Stimulated activated CD4-positive, alpha-beta T cell treated with anti-CD3 and anti-CD28 coated beads, Interleukin-1b, Interleukin-23, amount 100 ng/mL, for 4 hours (primary cell): Measurements from ENCODE around the gene STIM2.
"Not testable (repeated sequence)": the region's sequence is repeated elsewhere in the genome, so short reads cannot be mapped to it uniquely, and the experiment has no call there.

Experiments
- DNase-seq, 2 donors: peaks; one replicate each; pipeline ENCODE4 v3.0.0-alpha.2; 2020; ENCODE audit warnings: low read depth in 2 of 2

The STIM2 gene

DNA sequence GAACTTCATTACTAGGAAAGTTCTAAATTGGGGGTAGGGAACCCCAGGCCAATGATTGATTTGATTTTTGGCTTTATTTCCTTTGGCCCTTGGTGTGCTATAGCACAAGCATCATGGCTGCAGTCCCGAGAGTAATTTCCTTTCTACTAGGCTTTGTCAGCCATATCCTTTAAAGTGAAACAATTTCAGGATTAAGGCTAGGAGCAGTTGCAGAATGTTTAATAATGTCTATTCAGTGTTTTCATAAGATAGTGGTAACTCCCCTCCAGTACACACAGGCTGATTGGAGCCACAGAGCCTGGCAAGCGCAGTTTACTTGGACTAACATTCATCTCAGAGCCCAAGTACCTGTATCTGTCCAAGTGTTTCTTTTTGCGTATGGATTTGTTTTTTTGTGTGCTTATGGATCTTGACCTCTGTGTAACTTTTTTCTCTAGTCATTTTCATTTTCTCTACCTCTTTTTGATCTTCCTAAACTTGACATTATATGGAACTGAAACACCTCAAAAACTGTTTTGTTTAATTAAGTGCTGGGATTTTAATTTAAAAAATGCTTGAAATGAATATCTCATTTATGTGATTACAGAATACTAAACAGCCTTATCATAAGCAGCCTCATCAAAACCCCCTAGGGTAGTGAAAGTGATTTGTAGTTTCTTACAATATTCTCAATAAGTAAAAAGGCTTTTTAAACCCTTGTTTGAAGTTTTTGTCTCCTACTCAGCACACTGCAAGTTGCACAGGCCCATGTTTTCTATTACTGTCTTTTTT lies 7.5 kb downstream of the STIM2 start:
- DNase-seq = no peak

DNA sequence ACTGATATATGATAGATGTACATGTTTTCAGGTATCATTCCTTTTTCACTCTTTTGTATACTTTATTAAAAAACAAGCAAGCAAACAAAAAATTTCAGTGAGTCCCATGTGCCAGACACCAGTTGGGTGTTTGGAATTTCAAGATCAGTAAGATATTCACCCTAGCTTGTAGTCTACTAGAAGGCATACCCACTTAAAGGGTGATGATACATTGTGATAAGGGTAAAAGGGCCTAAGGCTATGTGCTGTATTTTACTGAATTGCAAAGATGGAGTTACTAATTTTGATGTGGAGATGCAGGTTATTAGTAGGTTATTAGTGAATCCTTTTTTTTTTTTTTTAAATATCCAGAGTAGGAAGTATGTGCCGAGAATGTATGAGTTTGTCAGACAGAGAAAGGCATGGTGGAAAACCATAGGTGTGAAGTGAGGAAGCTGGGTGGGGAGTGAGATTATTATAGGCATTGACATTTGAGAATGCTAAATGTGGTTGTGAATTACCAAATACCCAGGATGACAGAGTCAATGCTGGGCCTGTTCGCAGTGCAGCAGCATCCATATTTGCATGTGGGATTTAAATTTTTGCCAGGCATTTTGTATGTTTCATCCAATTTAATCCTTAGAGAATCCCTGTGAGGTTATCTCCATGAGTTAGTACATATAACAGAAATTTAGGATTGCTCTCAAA lies 10.1 kb downstream of the STIM2 start:
- DNase-seq = no peak

DNA sequence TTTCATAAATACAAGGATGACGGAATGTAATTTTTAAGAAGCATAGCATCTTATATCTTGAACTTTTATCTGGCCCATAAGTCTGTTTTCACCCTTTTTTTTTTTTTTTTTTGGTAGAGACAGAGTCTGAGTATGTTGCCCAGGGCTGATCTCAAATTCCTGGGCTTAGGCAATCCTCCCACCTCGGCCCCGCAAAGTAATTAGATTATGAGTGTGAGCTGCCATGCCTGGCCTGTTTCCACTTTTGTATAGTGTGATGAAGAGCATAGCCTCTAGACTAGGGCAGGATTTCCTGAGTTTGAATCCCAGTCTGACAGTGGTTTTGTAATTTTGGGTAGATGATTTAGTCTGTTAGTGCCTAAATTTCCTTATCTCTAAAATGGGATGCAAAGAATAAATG lies 11.0 kb downstream of the STIM2 start:
- no peak for DNase-seq

DNA sequence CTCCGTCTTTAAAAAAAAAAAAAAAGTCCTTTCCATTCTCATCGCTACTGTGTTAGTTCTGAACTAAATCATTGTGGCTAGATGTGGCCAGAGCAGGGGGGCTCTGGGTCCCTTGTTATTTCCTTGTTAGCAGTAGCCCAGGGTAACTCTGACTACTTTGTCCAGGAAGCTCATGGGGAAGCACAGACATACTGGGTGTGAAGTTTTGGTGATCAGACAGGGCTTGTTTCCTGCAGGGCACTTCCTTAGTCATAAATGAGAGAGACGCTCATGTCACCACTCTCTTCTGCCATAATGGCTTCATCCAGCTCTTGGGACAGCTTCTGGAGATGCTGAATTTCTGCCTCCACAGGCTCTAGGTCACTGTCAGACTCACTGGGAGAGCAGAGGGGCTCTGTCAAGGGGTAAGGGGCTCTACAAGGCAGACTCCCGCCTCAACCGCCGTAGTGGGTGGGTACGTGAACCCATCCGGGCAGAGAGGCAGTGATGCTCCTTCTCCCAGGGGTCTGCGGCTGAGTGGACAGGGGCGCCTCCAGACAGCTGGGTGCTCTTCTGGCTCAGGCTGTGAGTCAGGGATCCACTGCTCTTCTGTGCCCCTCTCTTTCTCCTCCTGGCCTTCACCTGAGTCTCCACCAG lies 12.9 kb downstream of the STIM2 start:
- no peak for DNase-seq

DNA sequence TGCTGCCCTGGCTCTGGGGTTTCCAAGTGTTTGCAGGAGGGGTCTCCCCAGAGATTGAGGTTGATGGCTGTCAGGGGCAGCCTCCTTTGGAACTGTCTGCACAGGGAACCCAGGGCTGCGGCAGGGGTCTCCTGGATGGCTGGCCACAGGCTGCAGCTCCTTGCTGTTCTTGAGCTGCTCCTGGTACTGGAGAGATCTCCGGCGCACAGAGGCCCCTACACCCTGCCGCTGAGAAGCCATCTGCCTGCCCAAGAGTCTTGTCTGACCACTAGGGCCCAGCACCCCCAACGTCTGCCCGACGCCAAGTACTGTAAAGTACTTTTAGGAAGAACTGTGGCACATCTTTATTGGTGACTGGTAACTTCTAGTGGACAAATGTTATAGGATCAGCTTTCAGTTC lies 13.5 kb downstream of the STIM2 start:
- no peak for DNase-seq

DNA sequence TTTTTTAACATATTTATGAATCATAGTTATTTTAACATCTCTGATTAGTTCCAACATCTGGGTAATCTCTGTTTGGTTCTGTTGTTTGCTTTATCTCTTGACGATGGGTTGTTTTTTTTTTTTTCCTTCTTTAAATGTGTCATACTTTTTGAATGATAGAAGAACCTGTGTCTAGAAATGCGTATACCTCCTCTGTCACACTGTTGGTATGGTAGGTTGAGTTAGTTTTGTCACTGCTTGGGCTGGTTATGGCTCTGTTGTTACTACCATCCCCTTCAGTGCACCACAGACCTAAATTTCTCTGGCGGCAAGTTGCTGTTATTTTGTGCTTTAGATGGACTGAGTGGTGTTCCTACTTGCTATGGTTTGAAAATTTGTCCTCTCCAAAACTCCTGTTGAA lies 16.8 kb downstream of the STIM2 start:
- no peak for DNase-seq

DNA sequence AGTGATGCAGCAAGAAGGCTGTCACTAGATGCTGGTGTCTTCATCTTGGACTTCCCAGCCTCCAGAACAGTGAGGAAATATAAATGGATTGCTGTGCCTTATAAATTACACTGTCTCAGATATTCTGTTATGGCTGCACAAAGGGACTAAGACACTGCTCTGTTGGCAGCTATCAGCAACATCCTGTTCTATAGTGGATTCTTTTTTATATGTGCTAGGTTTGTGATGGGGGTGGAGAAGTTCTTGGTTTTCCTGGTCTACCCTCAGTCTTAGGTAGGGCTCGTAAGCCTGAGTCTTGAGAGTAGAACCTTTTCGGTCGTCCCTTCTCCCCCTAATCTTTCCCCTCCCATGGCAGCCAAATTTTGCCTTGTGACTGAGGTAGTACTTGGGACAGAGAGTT lies 17.3 kb downstream of the STIM2 start:
- DNase-seq = no peak

DNA sequence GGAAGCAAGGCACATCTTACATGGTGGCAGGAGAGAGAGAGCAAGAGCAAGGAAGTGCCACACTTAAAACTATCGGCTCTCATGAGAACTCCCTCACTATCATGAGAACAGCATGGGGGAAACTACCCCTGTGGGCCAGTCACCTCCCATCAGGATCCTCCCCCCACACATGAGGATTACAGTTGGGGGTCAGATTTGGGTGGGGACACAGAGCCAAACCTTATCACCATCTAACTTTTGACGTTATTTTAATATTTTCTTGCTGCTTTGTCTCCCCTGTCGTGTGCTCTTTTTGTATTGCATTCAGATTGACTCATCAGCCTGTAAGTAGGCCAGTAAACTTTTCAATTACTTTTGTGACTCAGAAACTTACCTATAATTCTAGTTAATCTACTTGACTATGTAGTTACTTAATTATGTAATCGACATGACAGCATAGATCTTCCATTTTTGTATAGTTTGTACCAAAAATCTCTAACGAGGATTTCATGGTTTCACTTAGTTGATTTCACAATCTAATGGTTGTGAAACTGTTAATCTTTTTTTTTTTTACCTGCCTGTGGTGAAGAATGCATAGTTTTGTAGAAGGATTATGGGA lies 18.3 kb downstream of the STIM2 start:
- no peak for DNase-seq

DNA sequence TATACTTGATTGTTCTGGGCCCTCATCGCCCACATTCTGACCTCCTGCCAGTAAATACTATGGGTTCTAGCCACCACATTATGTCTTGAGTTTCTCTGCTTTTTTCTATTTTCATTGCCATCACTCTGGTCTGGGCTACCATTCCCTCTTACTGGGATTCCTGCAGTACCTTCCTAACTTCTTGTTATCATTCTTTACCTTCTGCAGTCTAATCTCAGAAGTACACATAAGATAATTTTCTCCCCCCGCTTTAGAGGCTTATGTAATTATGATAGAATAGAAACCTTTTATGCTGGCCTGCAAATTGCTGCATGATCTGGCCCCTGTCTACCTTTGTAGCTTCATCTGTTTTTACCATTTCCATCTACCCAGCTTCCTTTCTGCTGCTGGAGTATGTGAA lies 19.2 kb downstream of the STIM2 start:
- no peak for DNase-seq

DNA sequence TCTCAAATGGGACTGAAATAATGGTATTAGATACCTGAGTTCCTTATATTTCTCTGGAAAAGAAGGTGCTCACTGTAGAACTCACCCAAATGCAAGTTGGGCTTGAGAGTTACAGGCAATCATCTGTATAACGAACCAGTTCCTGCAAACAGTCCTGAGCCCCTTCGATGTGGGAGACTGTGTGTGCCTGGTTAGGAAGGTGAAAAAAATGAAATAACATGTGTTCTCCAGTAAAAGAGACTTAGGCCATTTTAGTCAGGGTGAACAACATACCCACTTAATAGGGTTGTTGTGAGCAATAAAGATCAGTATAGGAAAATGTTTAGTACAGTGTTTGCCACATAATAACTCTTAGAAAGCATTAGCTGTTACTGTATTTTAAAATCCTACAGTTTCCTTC lies 23.4 kb downstream of the STIM2 start:
- no peak for DNase-seq

DNA sequence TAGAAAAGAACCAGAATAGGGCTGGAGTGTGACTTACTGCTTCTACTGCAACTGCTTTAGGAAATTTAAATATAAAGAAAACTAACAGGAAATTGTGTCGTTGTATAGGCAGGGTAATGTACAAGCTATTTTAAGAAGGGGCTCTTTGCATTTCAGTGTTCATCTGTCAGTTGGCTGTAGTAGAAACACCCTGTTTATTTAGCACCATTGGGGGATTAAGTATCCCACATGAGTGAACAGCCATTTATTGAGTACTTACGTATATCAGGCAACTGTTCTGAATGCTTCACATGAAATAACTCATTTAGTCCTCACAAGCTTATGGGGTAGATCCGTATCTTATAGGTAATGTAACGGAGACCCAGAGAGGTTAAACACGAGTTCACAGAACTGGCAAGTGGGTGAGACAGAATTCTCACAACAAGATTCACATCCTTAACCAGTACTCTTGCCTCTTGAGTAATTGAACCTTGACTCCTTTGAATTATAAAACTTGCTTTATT lies 23.9 kb downstream of the STIM2 start:
- no peak for DNase-seq

DNA sequence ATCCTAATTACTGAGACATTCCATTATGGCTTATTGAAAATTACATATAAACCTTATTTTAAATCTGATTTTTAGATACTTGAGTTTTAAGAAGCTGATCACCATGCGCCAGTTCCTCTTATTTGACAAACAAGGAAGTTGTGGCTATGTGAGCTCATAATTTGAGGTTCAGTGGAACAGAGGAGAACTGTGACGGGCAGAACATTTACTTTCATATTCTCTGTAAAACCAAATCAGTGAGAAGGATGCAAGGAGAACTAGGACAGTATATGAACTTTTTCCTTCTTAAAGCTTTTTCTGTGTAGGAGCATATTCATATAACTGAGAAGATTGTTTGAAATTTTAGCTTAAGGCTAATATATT lies 25.3 kb downstream of the STIM2 start:
- peak in 1 of 2 donors; percentile 26 for DNase-seq

DNA sequence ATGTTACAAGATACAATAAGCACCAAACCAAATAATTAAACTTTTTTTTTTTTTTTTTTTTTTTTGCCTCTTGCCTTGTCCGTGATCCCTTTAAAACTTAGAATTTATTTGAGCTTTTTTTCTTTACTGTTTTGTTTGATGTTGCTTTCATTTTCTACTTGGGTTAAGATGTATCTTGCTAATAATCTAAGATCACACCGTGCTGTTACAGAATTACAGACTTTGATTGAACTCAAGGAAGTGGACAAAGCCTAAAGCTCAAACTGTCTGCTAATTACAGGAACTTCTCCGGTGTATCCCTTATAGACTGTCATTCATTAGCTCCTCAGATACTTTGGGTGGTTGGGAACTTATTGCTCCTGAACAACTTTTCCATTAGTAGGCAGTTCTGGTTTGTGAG lies 26.5 kb downstream of the STIM2 start:
- no peak for DNase-seq

DNA sequence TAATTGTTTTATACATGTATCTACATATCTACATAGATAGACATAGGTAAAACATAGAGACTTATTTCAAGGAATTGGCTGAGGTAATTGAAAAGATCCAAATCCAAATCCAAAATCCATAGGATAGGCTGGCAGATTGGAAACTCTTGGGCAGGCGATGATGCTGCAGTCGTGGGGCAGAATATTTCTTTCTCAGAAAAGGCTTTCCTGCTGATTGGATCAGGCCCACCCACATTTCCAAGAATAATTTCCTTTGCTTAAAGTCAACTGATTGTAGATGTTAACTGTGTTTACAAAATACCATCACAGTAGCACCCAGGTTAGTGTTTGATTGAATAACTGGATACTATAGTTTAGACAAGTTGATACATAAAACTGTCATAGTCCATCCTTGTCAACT lies 27.2 kb downstream of the STIM2 start:
- no peak for DNase-seq

DNA sequence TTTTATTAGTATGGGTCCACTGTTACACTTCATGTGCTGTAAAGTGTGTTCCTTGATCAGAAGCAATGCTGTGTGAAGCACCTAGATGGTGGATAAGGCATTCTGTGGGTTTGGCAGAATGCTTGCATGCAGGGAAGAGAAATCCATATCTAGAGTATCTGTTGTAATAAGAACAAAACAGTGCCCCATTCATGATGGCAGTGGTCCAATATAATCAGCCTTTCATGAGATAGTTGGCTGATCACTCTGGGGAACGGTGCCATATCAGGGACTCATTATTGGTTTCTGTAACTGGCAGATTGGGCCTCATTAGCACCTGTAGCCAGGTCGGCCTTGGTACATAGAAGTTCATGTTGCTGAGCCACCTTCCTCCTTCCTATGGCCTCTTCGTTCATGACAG lies 28.7 kb downstream of the STIM2 start:
- DNase-seq = no peak

DNA sequence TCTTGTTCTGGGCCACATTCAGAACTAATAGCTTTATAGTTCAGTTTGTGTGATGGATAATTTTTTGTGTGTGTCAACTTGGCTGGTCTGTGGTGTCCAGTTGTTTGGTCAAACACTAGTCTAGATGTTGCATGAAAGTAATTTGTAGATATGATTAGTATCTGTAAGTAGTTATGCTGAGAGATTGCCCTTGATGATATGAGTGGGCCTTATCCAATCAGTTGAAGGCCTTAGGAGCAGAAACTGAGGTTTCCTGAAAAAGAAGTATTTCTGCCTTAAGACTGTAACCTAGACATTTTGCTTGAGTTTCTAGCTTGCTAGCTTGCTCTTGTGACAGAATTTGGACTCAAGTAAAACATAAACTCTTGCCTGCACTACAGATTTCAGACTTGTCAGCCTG lies 30.4 kb downstream of the STIM2 start:
- no peak for DNase-seq

DNA sequence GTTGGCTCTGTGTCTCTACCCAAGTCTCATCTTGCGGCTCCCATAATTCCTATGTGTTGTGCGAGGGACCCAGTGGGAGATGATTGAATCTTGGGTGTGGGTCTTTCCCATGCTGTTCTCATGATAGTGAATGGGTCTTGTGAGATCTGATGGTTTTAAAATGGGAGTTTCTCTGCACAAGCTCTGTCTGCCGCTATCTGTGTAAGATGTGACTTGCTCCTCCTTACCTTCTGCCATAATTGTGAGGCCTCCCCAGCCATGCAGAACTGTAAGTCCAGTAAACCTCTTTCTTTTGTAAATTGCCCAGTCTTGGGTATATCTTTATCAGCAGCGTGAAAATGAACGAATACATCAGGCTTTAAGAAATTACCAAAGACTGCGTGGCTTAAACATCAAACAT lies 31.2 kb downstream of the STIM2 start:
- no peak for DNase-seq

DNA sequence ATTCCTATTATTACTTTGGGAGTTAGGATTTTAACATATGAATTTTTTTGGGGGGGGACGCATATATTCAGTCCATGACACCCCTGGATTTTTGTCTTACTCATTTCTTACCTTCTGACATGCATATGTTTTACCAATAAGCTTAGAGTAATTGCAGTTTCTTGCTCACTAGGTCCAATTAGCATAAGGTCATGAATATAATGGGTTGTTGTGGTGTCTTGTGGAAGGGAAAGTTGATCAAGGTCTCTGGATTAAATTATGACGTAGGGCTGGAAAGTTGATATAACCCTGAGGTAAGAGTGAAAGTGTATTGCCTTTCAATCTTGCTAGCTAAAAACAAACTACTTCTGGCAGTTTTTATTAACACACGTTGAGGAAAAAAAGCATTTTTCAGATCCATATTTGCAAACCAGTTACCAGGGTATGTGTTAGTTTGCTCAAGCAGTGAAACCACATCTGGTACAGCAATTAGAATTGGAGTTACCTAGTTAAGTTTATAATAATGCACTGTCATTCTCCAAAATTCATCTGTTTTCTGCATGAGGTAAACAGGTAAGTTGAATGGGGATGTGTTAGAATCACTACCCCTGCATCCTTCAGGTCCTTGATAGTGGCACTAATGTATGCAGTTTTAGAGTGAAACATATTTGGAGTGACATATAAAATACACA lies 32.0 kb downstream of the STIM2 start:
- no peak for DNase-seq

DNA sequence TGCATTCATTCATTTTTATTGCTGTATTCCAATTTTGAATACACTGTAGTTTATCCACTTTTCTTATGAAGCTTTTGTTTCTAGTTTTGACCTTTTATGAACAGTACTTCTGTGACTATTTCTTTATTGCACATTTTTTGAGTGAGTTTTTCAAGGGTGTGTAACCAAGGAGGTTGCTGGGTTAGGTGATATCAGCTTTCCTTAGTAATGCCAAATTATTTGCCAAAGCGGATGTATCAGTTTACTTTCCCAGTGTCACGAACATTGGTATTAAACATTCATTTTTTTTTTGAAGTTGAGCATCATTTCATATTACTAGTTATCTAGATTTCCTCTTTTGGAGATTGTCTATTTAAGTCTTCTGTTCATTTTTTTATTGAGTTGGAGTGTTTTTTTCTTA lies 32.9 kb downstream of the STIM2 start:
- no peak for DNase-seq

DNA sequence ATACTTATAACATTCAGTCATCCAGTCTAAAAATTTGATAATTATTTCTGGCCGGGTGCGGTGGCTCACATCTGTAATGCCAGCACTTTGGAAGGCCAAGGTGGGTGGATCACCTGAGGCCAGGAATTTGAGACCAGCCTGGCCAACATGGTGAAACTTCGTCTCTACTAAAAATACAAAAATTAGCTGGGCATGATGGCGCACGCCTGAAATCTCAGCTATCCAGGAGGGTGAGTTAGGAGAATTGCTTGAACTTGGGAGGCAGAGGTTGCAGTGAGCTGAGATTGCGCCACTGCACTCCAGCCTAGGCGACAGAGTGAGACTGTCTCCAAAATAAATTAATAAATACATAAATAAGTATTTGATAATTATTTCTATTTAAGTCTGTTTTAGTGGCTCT lies 34.2 kb downstream of the STIM2 start:
- not testable (repeated sequence) for DNase-seq

DNA sequence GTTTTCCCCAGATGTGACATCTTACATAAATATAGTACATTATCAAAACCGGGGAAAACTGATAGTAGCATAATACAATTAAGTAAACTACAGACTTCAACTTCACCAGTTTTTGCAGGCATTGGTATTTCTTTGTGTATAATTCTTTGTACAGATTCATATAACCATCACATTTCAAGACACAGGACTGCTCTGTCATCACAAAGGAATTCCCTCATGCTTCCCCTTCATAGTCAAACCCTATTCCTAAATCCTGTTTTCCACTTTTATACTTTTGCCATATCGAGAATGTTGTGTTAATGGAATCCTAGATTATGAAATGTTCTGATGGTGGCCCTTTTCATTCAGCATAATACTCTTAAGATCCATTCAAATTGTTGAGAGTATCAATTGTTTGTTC lies 36.0 kb downstream of the STIM2 start:
- no peak for DNase-seq

DNA sequence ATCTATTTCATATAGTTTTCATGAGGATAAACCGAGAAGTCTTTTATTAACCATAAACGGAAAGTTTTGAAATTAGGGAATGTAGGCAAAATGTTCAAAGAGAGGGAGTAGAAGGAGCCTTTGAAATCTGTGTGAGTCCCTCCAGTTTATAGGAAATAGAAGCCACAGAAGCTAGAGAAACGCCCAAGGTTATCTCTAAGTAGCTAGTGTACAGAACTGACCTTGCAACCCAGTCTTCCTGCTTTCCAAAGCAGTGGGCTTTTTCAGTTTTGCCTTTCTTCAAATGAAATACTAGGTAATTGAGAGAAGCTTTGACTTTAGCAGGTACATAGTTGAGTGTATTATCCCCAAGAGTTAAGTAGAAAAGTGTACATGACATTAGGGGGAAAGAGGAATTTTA lies 39.4 kb downstream of the STIM2 start:
- no peak for DNase-seq
